ENCODE data around the gene PCDHGA7.
A peak's percentile ranks its signal among the peaks of the same experiment; 100 is the strongest.
"Not testable (repeated sequence)": the region's sequence is repeated elsewhere in the genome, so short reads cannot be mapped to it uniquely, and the experiment has no call there.

The PCDHGA7 gene

DNA sequence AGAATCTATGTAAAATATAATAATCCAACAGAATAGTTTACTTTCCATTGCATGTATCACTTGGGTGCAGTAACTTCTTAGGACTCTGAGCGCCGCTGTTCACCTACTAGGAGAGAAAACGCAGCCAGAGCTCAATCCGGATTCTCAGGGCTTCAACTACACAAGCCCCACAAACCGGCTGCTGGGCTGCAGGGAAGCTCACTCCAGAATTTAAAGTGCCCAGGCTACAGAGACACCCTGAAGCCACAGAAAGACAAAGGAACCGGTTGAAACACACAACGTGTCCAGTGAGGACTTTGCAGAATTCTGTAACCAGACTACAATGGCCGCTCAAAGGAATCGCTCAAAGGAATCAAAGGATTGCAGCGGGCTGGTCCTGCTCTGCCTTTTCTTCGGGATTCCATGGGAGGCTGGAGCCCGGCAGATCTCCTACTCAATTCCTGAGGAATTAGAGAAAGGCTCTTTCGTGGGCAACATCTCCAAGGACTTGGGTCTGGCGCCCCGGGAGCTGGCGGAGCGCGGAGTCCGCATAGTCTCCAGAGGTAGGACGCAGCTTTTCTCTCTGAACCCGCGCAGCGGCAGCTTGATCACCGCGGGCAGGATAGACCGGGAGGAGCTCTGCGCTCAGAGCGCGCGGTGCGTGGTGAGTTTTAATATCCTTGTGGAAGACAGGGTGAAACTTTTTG lies 30.5 kb downstream of the PCDHGA7 start, which contains the start of gene PCDHGA10:
TSS of gene PCDHGA10 (plus strand) at position 134 of the 686 bp plus-strand sequence. CDS start at position 323, 189 bp downstream.
- ChIA-PET CTCF (interaction anchor here (0.9 to 3.3 kb wide), 4 partner anchors 30 to 151 kb away, joined by 3 to 11 read pairs (median 4); partner anchors contain the start of genes PCDHGA7 and PCDHGB2), POLR2A (ENCODE audit: low non-redundant PET) (no interaction called here)
- no peak for TF ChIP-seq CTCF (conservative IDR thresholded peaks at IDR 0.05; ENCODE audit: low read depth)
- no peak within 1 kb of the TSS for H3K27ac ChIP-seq
- DNase-seq (ENCODE audit: low spot score), result peak; percentile 29

GRCh38 chr5:141413540-141414069 lies 31.1 kb downstream of the PCDHGA7 start:
- H3K27ac ChIP-seq, result no peak overlapping the region
- POLR2A ChIA-PET (ENCODE audit: low non-redundant PET), result no interaction called here
- DNase-seq (ENCODE audit: low spot score), result no peak
- TF ChIP-seq CTCF (conservative IDR thresholded peaks at IDR 0.05; ENCODE audit: low read depth), result no peak
- CTCF ChIA-PET, result interaction anchor here (3.3 kb wide), 1 partner anchor 150 kb away, joined by 11 read pairs; no protein-coding TSS in a partner anchor

DNA sequence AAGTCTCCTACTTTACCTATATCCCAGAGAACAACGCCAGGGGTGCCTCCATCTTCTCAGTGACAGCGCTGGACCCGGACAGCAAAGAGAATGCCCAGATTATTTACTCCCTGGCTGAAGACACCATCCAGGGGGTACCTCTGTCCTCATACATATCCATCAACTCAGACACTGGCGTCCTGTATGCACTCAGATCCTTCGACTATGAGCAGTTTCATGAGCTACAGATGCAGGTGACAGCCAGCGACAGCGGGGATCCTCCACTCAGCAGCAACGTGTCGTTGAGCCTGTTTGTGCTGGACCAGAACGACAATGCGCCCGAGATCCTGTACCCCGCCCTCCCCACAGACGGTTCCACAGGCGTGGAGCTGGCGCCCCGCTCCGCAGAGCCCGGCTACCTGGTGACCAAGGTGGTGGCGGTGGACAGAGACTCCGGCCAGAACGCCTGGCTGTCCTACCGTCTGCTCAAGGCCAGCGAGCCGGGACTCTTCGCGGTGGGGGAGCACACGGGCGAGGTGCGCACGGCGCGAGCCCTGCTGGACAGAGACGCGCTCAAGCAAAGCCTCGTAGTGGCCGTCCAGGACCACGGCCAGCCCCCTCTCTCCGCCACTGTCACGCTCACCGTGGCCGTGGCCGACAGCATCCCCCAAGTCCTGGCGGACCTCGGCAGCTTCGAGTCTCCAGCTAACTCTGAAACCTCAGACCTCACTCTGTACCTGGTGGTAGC lies 32.2 kb downstream of the PCDHGA7 start:
- POLR2A ChIA-PET (ENCODE audit: low non-redundant PET); DNase-seq (ENCODE audit: low spot score); H3K27ac ChIP-seq: not testable (repeated sequence)
- CTCF ChIA-PET, result interaction anchor here (0.5 to 3.3 kb wide), 2 partner anchors 23 to 149 kb away, joined by 4 to 11 read pairs; no protein-coding TSS in a partner anchor

DNA sequence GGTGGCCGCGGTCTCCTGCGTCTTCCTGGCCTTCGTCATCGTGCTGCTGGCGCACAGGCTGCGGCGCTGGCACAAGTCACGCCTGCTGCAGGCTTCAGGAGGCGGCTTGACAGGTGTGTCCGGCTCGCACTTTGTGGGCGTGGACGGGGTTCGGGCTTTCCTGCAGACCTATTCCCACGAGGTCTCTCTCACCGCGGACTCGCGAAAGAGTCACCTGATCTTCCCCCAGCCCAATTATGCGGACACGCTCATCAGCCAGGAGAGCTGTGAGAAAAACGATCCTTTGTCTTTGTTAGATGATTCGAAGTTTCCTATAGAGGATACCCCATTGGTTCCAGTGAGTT lies 32.7 kb downstream of the PCDHGA7 start:
- POLR2A ChIA-PET (ENCODE audit: low non-redundant PET); H3K27ac ChIP-seq; DNase-seq (ENCODE audit: low spot score): not testable (repeated sequence)
- CTCF ChIA-PET, result interaction anchor here (0.6 kb wide), 1 partner anchor 152 kb away, joined by 3 read pairs; no protein-coding TSS in a partner anchor

DNA sequence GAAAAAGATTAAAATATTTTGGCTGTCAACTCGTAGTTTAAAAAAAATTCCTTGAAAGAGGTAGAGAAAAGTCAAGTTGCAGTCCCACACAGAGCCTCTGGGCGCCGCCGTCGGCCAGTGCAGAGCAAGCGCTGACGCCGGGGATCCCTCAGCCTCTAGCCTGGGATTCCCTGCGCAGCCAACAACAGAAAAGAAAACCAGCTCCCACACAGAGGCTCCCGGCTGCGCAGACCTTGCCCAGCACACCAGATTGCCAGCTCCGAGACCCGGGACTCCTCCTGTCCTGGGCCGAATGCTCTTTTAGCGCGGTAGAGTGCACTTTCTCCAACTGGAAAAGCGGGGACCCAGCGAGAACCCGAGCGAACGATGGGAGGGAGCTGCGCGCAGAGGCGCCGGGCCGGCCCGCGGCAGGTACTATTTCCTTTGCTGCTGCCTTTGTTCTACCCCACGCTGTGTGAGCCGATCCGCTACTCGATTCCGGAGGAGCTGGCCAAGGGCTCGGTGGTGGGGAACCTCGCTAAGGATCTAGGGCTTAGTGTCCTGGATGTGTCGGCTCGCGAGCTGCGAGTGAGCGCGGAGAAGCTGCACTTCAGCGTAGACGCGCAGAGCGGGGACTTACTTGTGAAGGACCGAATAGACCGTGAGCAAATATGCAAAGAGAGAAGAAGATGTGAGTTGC lies 35.1 kb downstream of the PCDHGA7 start, which contains the start of gene PCDHGB7:
TSS of gene PCDHGB7 (plus strand) at position 184 of the 679 bp plus-strand sequence. CDS start at position 367, 183 bp downstream.
- peak; percentile 56 for DNase-seq (ENCODE audit: low spot score)
- CTCF ChIA-PET, result interaction anchor here (0.5 to 1.7 kb wide), 21 partner anchors 10 to 691 kb away, joined by 3 to 7 read pairs (median 3); partner anchors contain the start of genes PCDHB9, PCDHGA3, PCDHGA9 and PCDHGB6
- TF ChIP-seq CTCF (conservative IDR thresholded peaks at IDR 0.05; ENCODE audit: low read depth), result peak; percentile 82
- peak within 1 kb of the TSS; percentile 48 for H3K27ac ChIP-seq
- POLR2A ChIA-PET (ENCODE audit: low non-redundant PET), result not testable (repeated sequence)

GRCh38 chr5:141419074-141419880 lies 36.7 kb downstream of the PCDHGA7 start:
- H3K27ac ChIP-seq, result no peak overlapping the region
- no peak for DNase-seq (ENCODE audit: low spot score)
- TF ChIP-seq CTCF (conservative IDR thresholded peaks at IDR 0.05; ENCODE audit: low read depth), result no peak
- ChIA-PET POLR2A (ENCODE audit: low non-redundant PET) (no interaction called here), CTCF (interaction anchor here (0.6 kb wide), 1 partner anchor 105 kb away, joined by 3 read pairs; no protein-coding TSS in a partner anchor)
